ENCODE results near the gene PCGF2. TPM values are rescaled to one million over a fixed set of nuclear protein-coding genes. Genes with fewer than 3 reads are reported as not detected.
A peak's percentile ranks its signal among the peaks of the same experiment; 100 is the strongest.

The PCGF2 gene
- total and polyA plus RNA-seq, 5 donors from 2014 or later, result 0.25 TPM; not detected in 4

DNA sequence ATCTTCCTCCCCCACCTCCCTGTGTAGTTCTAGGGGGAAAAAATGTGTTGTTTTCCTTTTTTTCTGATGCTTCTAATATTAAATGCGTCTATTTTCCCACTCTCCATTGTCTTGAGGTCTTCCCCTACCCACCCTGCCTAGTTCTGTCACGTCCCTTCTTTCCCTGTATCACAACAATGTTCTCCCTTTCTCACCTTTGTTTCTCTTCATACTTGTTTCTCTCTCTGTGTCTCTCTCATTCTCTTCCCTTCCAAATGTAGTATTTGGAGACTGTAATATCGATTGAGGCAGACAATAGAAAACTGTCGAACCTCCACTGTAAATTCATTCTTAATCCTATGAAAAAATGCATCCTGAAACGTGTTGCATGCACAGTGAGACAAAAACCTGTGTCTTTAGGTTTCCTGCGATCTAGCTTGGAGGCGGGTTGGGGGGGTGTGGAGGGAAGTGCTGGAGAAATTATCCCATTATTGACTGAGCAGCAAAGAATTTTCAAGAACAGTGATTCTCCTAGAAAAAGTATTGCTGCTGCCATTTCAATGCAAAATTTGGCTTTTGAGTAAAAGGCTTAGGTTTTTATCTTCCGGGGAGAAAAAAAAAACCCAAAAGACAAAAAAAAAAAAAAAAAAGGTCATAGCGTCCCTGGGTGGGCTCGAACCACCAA lies 3.1 kb upstream of the PCGF2 start:
- H3K9me3 ChIP-seq (ENCODE audit: control insufficient read depth in 2 of 2, low read length in 2 of 2), result no peaks in the 10 kb centered on the region
- peak overlapping the region; percentile 88 for H3K27ac ChIP-seq (ENCODE audit: insufficient read depth, low read length, poor library complexity, severe bottlenecking)
- Mint-ChIP-seq H3K9me3 (peaks cover 0 to 3% (median 0%) of the 10 kb centered on the region in 7 donors), H3K27me3 (peaks cover 40% of the 10 kb centered on the region), H3K36me3 (peaks cover 25% of the 10 kb centered on the region), H3K27ac (peak overlapping the region; percentile 93 to 99 (median 98)), H3K4me1 (peaks cover 7 to 73% (median 30%) of the 10 kb centered on the region in 4 donors), H3K4me3 (peak overlapping the region; percentile 90 to 100 (median 98))
- peaks cover 60% of the 10 kb centered on the region for H3K4me1 ChIP-seq (ENCODE audit: control insufficient read depth, insufficient read depth, low read length, poor library complexity, severe bottlenecking)
- H3K4me3 ChIP-seq (ENCODE audit: low read depth, low read length), result peak overlapping the region; percentile 88
- ATAC-seq (ENCODE audit: low read depth in 2 of 2) (no peak), DNase-seq (no peak)
- peaks cover 18% of the 10 kb centered on the region for H3K27me3 ChIP-seq (ENCODE audit: control insufficient read depth, insufficient read depth, low read length)
- peaks cover 15% of the 10 kb centered on the region for H3K36me3 ChIP-seq (ENCODE audit: control insufficient read depth, insufficient read depth, low read length)

DNA sequence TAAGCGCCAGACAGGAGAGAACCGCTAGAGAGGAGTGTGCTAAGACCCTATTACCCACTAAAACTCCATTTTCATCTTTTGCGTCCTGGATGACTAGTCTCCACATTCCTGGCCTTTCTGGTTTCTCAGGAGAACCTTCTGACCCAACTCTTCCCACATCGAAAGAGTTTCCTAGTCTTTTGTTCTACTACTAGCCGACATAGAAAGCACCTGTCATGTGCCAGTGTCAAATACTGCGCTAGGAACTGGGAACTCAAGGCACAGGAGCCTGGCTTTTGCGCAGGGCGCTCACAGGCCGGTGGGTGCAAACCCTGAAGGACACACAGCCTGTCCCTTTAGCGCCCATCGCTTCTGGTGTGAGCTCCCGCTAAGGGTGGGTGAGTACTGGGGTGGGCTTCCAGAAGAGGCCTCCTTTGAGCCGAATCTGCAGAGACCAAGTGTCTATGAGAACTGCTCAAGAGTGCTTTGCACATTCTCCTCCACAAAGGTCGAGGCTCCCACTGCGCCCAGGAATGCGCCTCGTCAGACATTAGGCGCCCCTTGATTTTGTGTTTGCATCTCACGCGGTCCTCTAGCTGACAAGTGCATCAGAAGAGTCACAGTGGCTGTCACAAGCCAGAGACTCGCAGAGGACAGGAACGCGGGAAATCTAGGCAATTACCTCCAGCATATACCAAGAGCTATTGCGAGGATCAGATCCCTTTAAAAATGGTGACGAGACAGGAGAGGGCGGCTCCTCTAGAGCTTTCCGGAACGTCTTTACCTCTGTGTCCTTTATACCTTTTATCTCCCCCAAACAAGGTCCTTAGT lies 2.4 kb upstream of the PCGF2 start:
- Histone ChIP-seq H3K4me1 (ENCODE audit: control insufficient read depth, insufficient read depth, low read length, poor library complexity, severe bottlenecking) (peaks cover 60% of the 10 kb centered on the region), H3K27ac (ENCODE audit: insufficient read depth, low read length, poor library complexity, severe bottlenecking) (no peak overlapping the region), H3K9me3 (ENCODE audit: control insufficient read depth in 2 of 2, low read length in 2 of 2) (no peaks in the 10 kb centered on the region), H3K4me3 (ENCODE audit: low read depth, low read length) (peak overlapping the region; percentile 88), H3K27me3 (ENCODE audit: control insufficient read depth, insufficient read depth, low read length) (peaks cover 20% of the 10 kb centered on the region), H3K36me3 (ENCODE audit: control insufficient read depth, insufficient read depth, low read length) (peaks cover 8% of the 10 kb centered on the region)
- Mint-ChIP-seq H3K4me3 (peak overlapping the region; percentile 90 to 100 (median 98)), H3K27me3 (peaks cover 47% of the 10 kb centered on the region), H3K9me3 (peaks cover 0 to 3% (median 0%) of the 10 kb centered on the region in 7 donors), H3K27ac (peak overlapping the region; percentile 72 to 99 (median 93)), H3K36me3 (peaks cover 22% of the 10 kb centered on the region), H3K4me1 (peaks cover 7 to 69% (median 28%) of the 10 kb centered on the region in 4 donors)
- DNase-seq (peak in 1 of 3 donors; percentile 29), ATAC-seq (ENCODE audit: low read depth in 2 of 2) (no peak)

- no peaks in the 10 kb centered on the region for H3K9me3 ChIP-seq (ENCODE audit: control insufficient read depth in 2 of 2, low read length in 2 of 2)
- H3K4me1 ChIP-seq (ENCODE audit: control insufficient read depth, insufficient read depth, low read length, poor library complexity, severe bottlenecking), result peaks cover 60% of the 10 kb centered on the region
- peaks cover 20% of the 10 kb centered on the region for H3K27me3 ChIP-seq (ENCODE audit: control insufficient read depth, insufficient read depth, low read length)
- Mint-ChIP-seq H3K4me1 (peaks cover 7 to 67% (median 28%) of the 10 kb centered on the region in 4 donors), H3K36me3 (peaks cover 22% of the 10 kb centered on the region), H3K27ac (no peak overlapping the region), H3K9me3 (peaks cover 0 to 3% (median 0%) of the 10 kb centered on the region in 7 donors), H3K4me3 (peak overlapping the region; percentile 90 to 100 (median 98)), H3K27me3 (peaks cover 52% of the 10 kb centered on the region)
- H3K36me3 ChIP-seq (ENCODE audit: control insufficient read depth, insufficient read depth, low read length), result peaks cover 7% of the 10 kb centered on the region
- DNase-seq (no peak), ATAC-seq (ENCODE audit: low read depth in 2 of 2) (no peak)
- peak overlapping the region; percentile 21 for H3K4me3 ChIP-seq (ENCODE audit: low read depth, low read length)
- H3K27ac ChIP-seq (ENCODE audit: insufficient read depth, low read length, poor library complexity, severe bottlenecking), result no peak overlapping the region
These were observed 1.8 kb upstream of the PCGF2 start for GRCh38 chr17:38750044-38750311.

DNA sequence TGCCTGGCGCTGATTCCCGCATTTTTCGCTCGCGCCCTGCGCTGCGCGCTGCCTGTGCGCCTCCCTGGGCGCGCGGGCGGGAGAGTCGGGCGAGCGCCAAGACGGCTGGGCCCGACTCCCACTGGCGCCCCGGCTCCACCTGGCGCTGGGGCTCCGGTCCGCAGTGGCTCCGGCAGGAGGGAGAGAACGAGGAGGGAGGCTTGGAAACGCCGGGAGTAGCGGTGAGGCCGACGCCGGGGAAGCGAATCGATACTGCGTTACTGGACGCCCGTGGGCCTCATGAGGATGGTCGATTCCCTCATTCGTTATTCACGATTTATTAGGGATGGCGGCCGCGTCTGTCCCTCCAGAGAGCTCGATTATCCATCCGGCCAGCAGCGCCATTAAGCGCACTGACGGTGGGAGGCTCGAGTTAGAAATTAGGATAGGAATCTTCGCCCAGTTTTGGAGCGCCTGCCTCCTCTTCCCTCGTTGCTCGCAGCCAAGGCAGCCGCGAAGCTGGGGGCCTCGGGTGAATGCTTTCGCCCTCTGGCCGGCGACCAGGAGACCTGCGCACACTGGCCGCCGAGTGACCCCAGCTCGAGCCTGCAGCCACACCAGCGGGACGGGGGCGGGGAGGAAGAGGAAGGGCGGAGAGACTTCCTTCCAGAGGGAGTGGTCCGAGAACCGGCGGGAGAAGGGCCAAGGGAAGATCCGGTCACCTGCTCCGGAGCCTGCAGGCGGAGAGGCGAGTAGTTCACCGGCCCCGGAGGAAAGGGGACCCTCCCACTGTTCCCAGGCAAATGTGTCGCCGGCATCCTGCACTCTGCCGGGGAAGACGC lies 1.3 kb upstream of the PCGF2 start:
- DNase-seq (no peak), ATAC-seq (ENCODE audit: low read depth in 2 of 2) (no peak)
- H3K4me3 Mint-ChIP-seq, result peak overlapping the region; percentile 71 to 100 (median 94)
- H3K36me3 ChIP-seq (ENCODE audit: control insufficient read depth, insufficient read depth, low read length), result peaks cover 1% of the 10 kb centered on the region
- H3K9me3 ChIP-seq (ENCODE audit: control insufficient read depth in 2 of 2, low read length in 2 of 2), result no peaks in the 10 kb centered on the region
- peaks cover 7 to 63% (median 27%) of the 10 kb centered on the region in 4 donors for H3K4me1 Mint-ChIP-seq
- H3K36me3 Mint-ChIP-seq, result peaks cover 22% of the 10 kb centered on the region
- no peak overlapping the region for H3K27ac Mint-ChIP-seq
- H3K27me3 Mint-ChIP-seq, result peaks cover 57% of the 10 kb centered on the region
- no peak overlapping the region for H3K27ac ChIP-seq (ENCODE audit: insufficient read depth, low read length, poor library complexity, severe bottlenecking)
- H3K4me3 ChIP-seq (ENCODE audit: low read depth, low read length), result peak overlapping the region; percentile 37
- peaks cover 0 to 3% (median 0%) of the 10 kb centered on the region in 7 donors for H3K9me3 Mint-ChIP-seq
- peaks cover 60% of the 10 kb centered on the region for H3K4me1 ChIP-seq (ENCODE audit: control insufficient read depth, insufficient read depth, low read length, poor library complexity, severe bottlenecking)
- peaks cover 20% of the 10 kb centered on the region for H3K27me3 ChIP-seq (ENCODE audit: control insufficient read depth, insufficient read depth, low read length)

GRCh38 chr17:38748892-38749222 lies 721 bp upstream of the PCGF2 start:
- H3K4me1 Mint-ChIP-seq, result peaks cover 7 to 58% (median 25%) of the 10 kb centered on the region in 4 donors
- H3K27ac ChIP-seq (ENCODE audit: insufficient read depth, low read length, poor library complexity, severe bottlenecking), result no peak overlapping the region
- no peak overlapping the region for H3K27ac Mint-ChIP-seq
- peaks cover 57% of the 10 kb centered on the region for H3K27me3 Mint-ChIP-seq
- H3K9me3 ChIP-seq (ENCODE audit: control insufficient read depth in 2 of 2, low read length in 2 of 2), result no peaks in the 10 kb centered on the region
- peaks cover 20% of the 10 kb centered on the region for H3K27me3 ChIP-seq (ENCODE audit: control insufficient read depth, insufficient read depth, low read length)
- H3K4me3 Mint-ChIP-seq, result peak overlapping the region in 2 of 4 donors; percentile 7 to 67
- H3K36me3 Mint-ChIP-seq, result peaks cover 22% of the 10 kb centered on the region
- H3K4me1 ChIP-seq (ENCODE audit: control insufficient read depth, insufficient read depth, low read length, poor library complexity, severe bottlenecking), result peaks cover 58% of the 10 kb centered on the region
- no peak overlapping the region for H3K4me3 ChIP-seq (ENCODE audit: low read depth, low read length)
- DNase-seq (no peak), ATAC-seq (ENCODE audit: low read depth in 2 of 2) (no peak)
- no peaks in the 10 kb centered on the region for H3K36me3 ChIP-seq (ENCODE audit: control insufficient read depth, insufficient read depth, low read length)
- peaks cover 0 to 3% (median 0%) of the 10 kb centered on the region in 7 donors for H3K9me3 Mint-ChIP-seq

GRCh38 chr17:38747463-38748148 lies 530 bp downstream of the PCGF2 start:
- Mint-ChIP-seq H3K4me3 (peak overlapping the region in 3 of 4 donors; percentile 53 to 72 (median 54)), H3K27ac (no peak overlapping the region), H3K36me3 (peaks cover 16% of the 10 kb centered on the region), H3K9me3 (peaks cover 0 to 3% (median 0%) of the 10 kb centered on the region in 7 donors), H3K4me1 (peaks cover 7 to 46% (median 19%) of the 10 kb centered on the region in 4 donors), H3K27me3 (peaks cover 57% of the 10 kb centered on the region)
- peaks cover 49% of the 10 kb centered on the region for H3K4me1 ChIP-seq (ENCODE audit: control insufficient read depth, insufficient read depth, low read length, poor library complexity, severe bottlenecking)
- H3K4me3 ChIP-seq (ENCODE audit: low read depth, low read length), result no peak overlapping the region
- H3K27me3 ChIP-seq (ENCODE audit: control insufficient read depth, insufficient read depth, low read length), result peaks cover 20% of the 10 kb centered on the region
- H3K9me3 ChIP-seq (ENCODE audit: control insufficient read depth in 2 of 2, low read length in 2 of 2), result no peaks in the 10 kb centered on the region
- DNase-seq (no peak), ATAC-seq (ENCODE audit: low read depth in 2 of 2) (no peak)
- H3K27ac ChIP-seq (ENCODE audit: insufficient read depth, low read length, poor library complexity, severe bottlenecking), result no peak overlapping the region
- no peaks in the 10 kb centered on the region for H3K36me3 ChIP-seq (ENCODE audit: control insufficient read depth, insufficient read depth, low read length)

GRCh38 chr17:38746849-38747462 lies 1.2 kb downstream of the PCGF2 start:
- H3K27ac Mint-ChIP-seq, result no peak overlapping the region
- H3K4me3 Mint-ChIP-seq, result peak overlapping the region; percentile 55 to 88 (median 62)
- DNase-seq (no peak), ATAC-seq (ENCODE audit: low read depth in 2 of 2) (no peak)
- no peak overlapping the region for H3K4me3 ChIP-seq (ENCODE audit: low read depth, low read length)
- no peak overlapping the region for H3K27ac ChIP-seq (ENCODE audit: insufficient read depth, low read length, poor library complexity, severe bottlenecking)
- no peaks in the 10 kb centered on the region for H3K36me3 ChIP-seq (ENCODE audit: control insufficient read depth, insufficient read depth, low read length)
- peaks cover 7 to 44% (median 15%) of the 10 kb centered on the region in 4 donors for H3K4me1 Mint-ChIP-seq
- H3K36me3 Mint-ChIP-seq, result peaks cover 12% of the 10 kb centered on the region
- H3K9me3 ChIP-seq (ENCODE audit: control insufficient read depth in 2 of 2, low read length in 2 of 2), result no peaks in the 10 kb centered on the region
- peaks cover 0 to 3% (median 0%) of the 10 kb centered on the region in 7 donors for H3K9me3 Mint-ChIP-seq
- H3K27me3 Mint-ChIP-seq, result peaks cover 52% of the 10 kb centered on the region
- peaks cover 45% of the 10 kb centered on the region for H3K4me1 ChIP-seq (ENCODE audit: control insufficient read depth, insufficient read depth, low read length, poor library complexity, severe bottlenecking)
- H3K27me3 ChIP-seq (ENCODE audit: control insufficient read depth, insufficient read depth, low read length), result peaks cover 20% of the 10 kb centered on the region

All from CD4-positive, CD25-positive, alpha-beta regulatory T cell (primary cell).